ENCODE data around the gene ZNF18. TPM values are rescaled to one million over a fixed set of nuclear protein-coding genes. Genes with fewer than 3 reads are reported as not detected.

Gene ZNF18
- total and polyA plus RNA-seq, 2 experiments from 2014 or later = 7.9 to 11.3 TPM

GRCh38 chr17:11996722-11997146, 541 bp downstream of the ZNF18 start:
- in situ Hi-C loops (cut with MboI) = no loop called here
- H4K20me1 ChIP-seq (ENCODE audit: insufficient read depth) = no peaks in the 10 kb centered on the region
- H3K27me3 ChIP-seq (replicated peaks; ENCODE audit: insufficient read depth) = no peaks in the 10 kb centered on the region
- peak overlapping the region; percentile 97 for H3K4me3 ChIP-seq
- peak; percentile 72 for DNase-seq
- no peaks in the 10 kb centered on the region for H3K9me2 ChIP-seq (ENCODE audit: insufficient read depth)
- H3K4me2 ChIP-seq (ENCODE audit: unreplicated experiment) = peak overlapping the region; percentile 97
- no peaks in the 10 kb centered on the region for H3F3A ChIP-seq (ENCODE audit: insufficient read depth)
- WGBS, 2 experiments (ENCODE audit: low coverage in 1 of 2, low lambda C conversion rate in 2 of 2, missing lambda C conversion rate in 2 of 2) = 0 to 1% methylated on average over 14 of the region's 14 CpGs
- peak overlapping the region; percentile 97 for H3K9ac ChIP-seq
- 0 out of 2 replicates have a peak, but pooled peaks cover 3% of the 10 kb centered on the region for H3K36me3 ChIP-seq (ENCODE audit: low read depth)
- H3K4me1 ChIP-seq (ENCODE audit: insufficient read depth) = peaks cover 6% of the 10 kb centered on the region
- TF ChIP-seq EZH2 (IDR thresholded peaks at IDR 0.05; ENCODE audit: insufficient read depth, poor library complexity, severe bottlenecking) (no peak), EZH2phosphoT487 (IDR thresholded peaks at IDR 0.05; ENCODE audit: insufficient read depth, low read depth) (no peak)
- H2AFZ ChIP-seq = peak overlapping the region; percentile 99
- no peaks in the 10 kb centered on the region for H3K9me3 ChIP-seq (ENCODE audit: low read depth)
- H3K79me2 ChIP-seq (ENCODE audit: insufficient read depth) = peaks cover 18% of the 10 kb centered on the region; the same call in 1 of the 2 replicates
- peak overlapping the region; percentile 89 for H3K27ac ChIP-seq

- Histone ChIP-seq H2AFZ (no peak overlapping the region), H3K4me2 (ENCODE audit: unreplicated experiment) (no peak overlapping the region), H3K79me2 (ENCODE audit: insufficient read depth) (peaks cover 16% of the 10 kb centered on the region; the same call in 1 of the 2 replicates), H3K9ac (no peak overlapping the region), H3K4me3 (no peak overlapping the region), H3K9me3 (ENCODE audit: low read depth) (no peaks in the 10 kb centered on the region), H3K27me3 (replicated peaks; ENCODE audit: insufficient read depth) (no peaks in the 10 kb centered on the region), H3K9me2 (ENCODE audit: insufficient read depth) (no peaks in the 10 kb centered on the region), H3K27ac (no peak overlapping the region), H3K4me1 (ENCODE audit: insufficient read depth) (peaks cover 6% of the 10 kb centered on the region), H4K20me1 (ENCODE audit: insufficient read depth) (no peaks in the 10 kb centered on the region), H3K36me3 (ENCODE audit: low read depth) (peaks cover 12% of the 10 kb centered on the region; the same call in 1 of the 2 replicates), H3F3A (ENCODE audit: insufficient read depth) (no peaks in the 10 kb centered on the region)
- TF ChIP-seq EZH2 (IDR thresholded peaks at IDR 0.05; ENCODE audit: insufficient read depth, poor library complexity, severe bottlenecking) (no peak), EZH2phosphoT487 (IDR thresholded peaks at IDR 0.05; ENCODE audit: insufficient read depth, low read depth) (no peak)
- WGBS, 2 experiments (ENCODE audit: low coverage in 1 of 2, low lambda C conversion rate in 2 of 2, missing lambda C conversion rate in 2 of 2) = 60 to 61% methylated on average over 4 of the region's 4 CpGs
- no peak for DNase-seq
- in situ Hi-C loops (cut with MboI) = no loop called here
Observed at GRCh38 chr17:11991461-11991860, 5.8 kb downstream of the ZNF18 start.

- no peak overlapping the region for H3K4me2 ChIP-seq (ENCODE audit: unreplicated experiment)
- peaks cover 6% of the 10 kb centered on the region; the same call in 1 of the 2 replicates for H3K79me2 ChIP-seq (ENCODE audit: insufficient read depth)
- TF ChIP-seq EZH2phosphoT487 (IDR thresholded peaks at IDR 0.05; ENCODE audit: insufficient read depth, low read depth) (no peak), EZH2 (IDR thresholded peaks at IDR 0.05; ENCODE audit: insufficient read depth, poor library complexity, severe bottlenecking) (no peak)
- no peak overlapping the region for H3K9ac ChIP-seq
- in situ Hi-C loops (cut with MboI) = no loop called here
- no peaks in the 10 kb centered on the region for H3F3A ChIP-seq (ENCODE audit: insufficient read depth)
- no peaks in the 10 kb centered on the region for H3K9me2 ChIP-seq (ENCODE audit: insufficient read depth)
- H3K4me3 ChIP-seq = no peak overlapping the region
- no peaks in the 10 kb centered on the region for H3K27me3 ChIP-seq (replicated peaks; ENCODE audit: insufficient read depth)
- no peak overlapping the region for H2AFZ ChIP-seq
- no peaks in the 10 kb centered on the region for H4K20me1 ChIP-seq (ENCODE audit: insufficient read depth)
- H3K27ac ChIP-seq = no peak overlapping the region
- WGBS, 2 experiments (ENCODE audit: low coverage in 1 of 2, low lambda C conversion rate in 2 of 2, missing lambda C conversion rate in 2 of 2) = 92 to 94% methylated on average over 7 of the region's 7 CpGs
- H3K4me1 ChIP-seq (ENCODE audit: insufficient read depth) = no peaks in the 10 kb centered on the region
- peaks cover 12% of the 10 kb centered on the region; the same call in 1 of the 2 replicates for H3K36me3 ChIP-seq (ENCODE audit: low read depth)
- H3K9me3 ChIP-seq (ENCODE audit: low read depth) = no peaks in the 10 kb centered on the region
- no peak for DNase-seq
Observed at GRCh38 chr17:11990363-11990983, 6.8 kb downstream of the ZNF18 start.

- Histone ChIP-seq H3K79me2 (ENCODE audit: insufficient read depth) (no peaks in the 10 kb centered on the region), H3K9me2 (ENCODE audit: insufficient read depth) (no peaks in the 10 kb centered on the region), H2AFZ (no peak overlapping the region), H3K4me2 (ENCODE audit: unreplicated experiment) (no peak overlapping the region), H3K36me3 (ENCODE audit: low read depth) (peaks cover 11% of the 10 kb centered on the region; the same call in 1 of the 2 replicates), H3K4me1 (ENCODE audit: insufficient read depth) (no peaks in the 10 kb centered on the region), H3K4me3 (no peak overlapping the region), H3K9me3 (ENCODE audit: low read depth) (no peaks in the 10 kb centered on the region), H3F3A (ENCODE audit: insufficient read depth) (no peaks in the 10 kb centered on the region), H3K27ac (no peak overlapping the region), H4K20me1 (ENCODE audit: insufficient read depth) (no peaks in the 10 kb centered on the region), H3K27me3 (replicated peaks; ENCODE audit: insufficient read depth) (no peaks in the 10 kb centered on the region), H3K9ac (no peak overlapping the region)
- WGBS, 2 experiments (ENCODE audit: low coverage in 1 of 2, low lambda C conversion rate in 2 of 2, missing lambda C conversion rate in 2 of 2) = 8 to 14% methylated on average over 5 of the region's 5 CpGs
- TF ChIP-seq EZH2 (IDR thresholded peaks at IDR 0.05; ENCODE audit: insufficient read depth, poor library complexity, severe bottlenecking) (no peak), EZH2phosphoT487 (IDR thresholded peaks at IDR 0.05; ENCODE audit: insufficient read depth, low read depth) (no peak)
- in situ Hi-C loops (cut with MboI) = no loop called here
- peak; percentile 69 for DNase-seq
Observed at GRCh38 chr17:11986942-11987329, 10.3 kb downstream of the ZNF18 start.
